Osteocyte (in vitro differentiated cells): ENCODE data around the gene ANGPT4. TPM values are rescaled to one million over a fixed set of nuclear protein-coding genes. Genes with fewer than 3 reads are reported as not detected.
"Not testable (repeated sequence)": the region's sequence is repeated elsewhere in the genome, so short reads cannot be mapped to it uniquely, and the experiment has no call there.

Experiments used
- DNase-seq: peaks from one replicate; pipeline ENCODE4 v3.0.0; 2021; ENCODE audit warnings: mixed read lengths; ENCODE audit not compliant: unreplicated experiment; ENCODE audit errors: extremely low spot score
- H3K27ac Mint-ChIP-seq: one replicate; pipeline ENCODE4 v1.8.0; 2021; ENCODE audit warnings: mild to moderate bottlenecking, mixed read lengths; ENCODE audit not compliant: unreplicated experiment
- H3K27me3 Mint-ChIP-seq: one replicate; pipeline ENCODE4 v1.8.0; 2021; ENCODE audit warnings: mixed read lengths; ENCODE audit not compliant: unreplicated experiment
- H3K36me3 Mint-ChIP-seq: one replicate; pipeline ENCODE4 v1.8.0; 2021; ENCODE audit warnings: mixed read lengths; ENCODE audit not compliant: unreplicated experiment
- H3K4me1 Mint-ChIP-seq: one replicate; pipeline ENCODE4 v1.8.0; 2021; ENCODE audit warnings: mixed read lengths; ENCODE audit not compliant: unreplicated experiment
- H3K4me3 Mint-ChIP-seq: one replicate; pipeline ENCODE4 v1.8.0; 2021; ENCODE audit warnings: mild to moderate bottlenecking, moderate library complexity, mixed read lengths; ENCODE audit not compliant: unreplicated experiment
- H3K9me3 Mint-ChIP-seq: one replicate; pipeline ENCODE4 v1.8.0; 2021; ENCODE audit warnings: mixed read lengths; ENCODE audit not compliant: unreplicated experiment
- CTCF ChIP-seq: fragments of 200-600 bp; sonication (generic); IDR thresholded peaks from 2 replicates; pipeline ENCODE4 v1.5.0; 2021; ENCODE audit warnings: antibody characterized with exemption, mild to moderate bottlenecking, moderate library complexity
- total RNA-seq: library from RNA; stranded (reverse); gene quantifications from 2 replicates; pipeline ENCODE4 v1.2.1, GENCODE V29; 2021

ANGPT4 gene
- total RNA-seq, 1 donor from 2014 or later, result not detected

DNA sequence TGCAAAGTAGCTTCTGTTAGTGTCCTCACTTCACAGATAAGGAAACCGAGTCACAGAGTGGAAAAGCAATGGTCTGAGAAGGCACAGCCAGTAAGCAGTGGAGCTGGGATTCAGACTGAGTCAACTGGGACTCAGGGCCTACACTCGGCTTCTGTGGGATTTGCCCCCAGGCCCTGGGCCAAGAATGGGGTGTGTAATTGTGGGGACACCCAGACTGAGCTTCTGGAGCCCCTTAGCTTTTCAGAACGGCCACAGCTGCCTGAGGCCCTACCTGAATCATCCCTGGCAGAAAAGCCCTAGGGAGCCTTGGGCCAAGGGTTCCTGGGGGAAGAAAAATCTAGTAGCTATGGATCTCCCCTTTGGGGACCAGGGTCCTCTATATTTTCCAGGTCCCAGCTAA is 6.5 kb downstream of the ANGPT4 start:
- no peaks in the 10 kb centered on the region for H3K9me3 Mint-ChIP-seq
- H3K36me3 Mint-ChIP-seq, result no peaks in the 10 kb centered on the region
- H3K27ac Mint-ChIP-seq, result no peak overlapping the region
- H3K4me3 Mint-ChIP-seq, result no peak overlapping the region
- TF ChIP-seq CTCF, result no peak
- DNase-seq, result no peak
- no peaks in the 10 kb centered on the region for H3K27me3 Mint-ChIP-seq
- peaks cover 14% of the 10 kb centered on the region for H3K4me1 Mint-ChIP-seq

DNA sequence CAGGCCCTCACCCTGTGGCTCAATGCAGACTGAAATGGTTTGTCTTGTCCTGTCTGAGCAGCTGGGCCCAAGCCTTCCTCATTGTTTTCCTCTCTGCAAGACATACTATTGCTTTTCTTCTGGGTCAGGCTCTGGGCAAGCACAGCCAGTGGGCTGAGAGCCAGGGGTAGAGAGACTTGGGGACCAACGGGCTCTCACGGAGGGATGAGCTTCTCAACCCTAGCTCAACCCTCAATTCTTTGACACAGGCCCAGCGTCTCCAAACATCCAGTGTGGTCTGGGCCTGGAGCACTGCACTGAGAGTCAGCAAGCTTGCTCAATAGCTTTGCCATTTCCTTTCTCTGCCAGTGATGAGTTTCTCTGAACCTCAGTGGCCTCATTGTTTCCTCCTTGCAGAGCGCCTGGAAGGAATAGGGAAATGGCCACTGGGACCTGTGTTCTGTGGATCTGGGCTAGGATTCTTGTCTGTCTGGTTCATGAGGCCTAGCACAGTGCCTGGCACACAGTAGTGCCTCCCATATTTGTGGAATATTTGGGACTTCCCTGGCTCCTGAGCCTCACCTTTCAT is 9.3 kb downstream of the ANGPT4 start:
- no peak overlapping the region for H3K27ac Mint-ChIP-seq
- no peaks in the 10 kb centered on the region for H3K36me3 Mint-ChIP-seq
- no peak overlapping the region for H3K4me3 Mint-ChIP-seq
- no peak for DNase-seq
- H3K27me3 Mint-ChIP-seq, result no peaks in the 10 kb centered on the region
- H3K4me1 Mint-ChIP-seq, result peaks cover 14% of the 10 kb centered on the region
- no peaks in the 10 kb centered on the region for H3K9me3 Mint-ChIP-seq
- TF ChIP-seq CTCF, result no peak

- Mint-ChIP-seq H3K9me3 (no peaks in the 10 kb centered on the region), H3K36me3 (no peaks in the 10 kb centered on the region), H3K4me1 (peaks cover 8% of the 10 kb centered on the region), H3K4me3 (no peak overlapping the region), H3K27ac (no peak overlapping the region), H3K27me3 (no peaks in the 10 kb centered on the region)
- DNase-seq, result no peak
- TF ChIP-seq CTCF, result no peak
Observed at GRCh38 chr20:906001-906520, 10.1 kb downstream of the ANGPT4 start.

- Mint-ChIP-seq H3K36me3 (no peaks in the 10 kb centered on the region), H3K4me1 (peaks cover 3% of the 10 kb centered on the region), H3K27ac (no peak overlapping the region), H3K9me3 (no peaks in the 10 kb centered on the region), H3K4me3 (no peak overlapping the region), H3K27me3 (no peaks in the 10 kb centered on the region)
- no peak for DNase-seq
- no peak for TF ChIP-seq CTCF
Observed at GRCh38 chr20:905396-905961, 10.7 kb downstream of the ANGPT4 start.

- DNase-seq, result no peak
- no peaks in the 10 kb centered on the region for H3K36me3 Mint-ChIP-seq
- H3K9me3 Mint-ChIP-seq, result no peaks in the 10 kb centered on the region
- TF ChIP-seq CTCF, result no peak
- no peak overlapping the region for H3K27ac Mint-ChIP-seq
- H3K27me3 Mint-ChIP-seq, result no peaks in the 10 kb centered on the region
- H3K4me1 Mint-ChIP-seq, result no peaks in the 10 kb centered on the region
- no peak overlapping the region for H3K4me3 Mint-ChIP-seq
Observed at GRCh38 chr20:904039-904545, 12.0 kb downstream of the ANGPT4 start.

- not testable (repeated sequence) for H3K4me1 Mint-ChIP-seq, H3K27ac Mint-ChIP-seq, H3K4me3 Mint-ChIP-seq, H3K36me3 Mint-ChIP-seq, DNase-seq, H3K27me3 Mint-ChIP-seq, H3K9me3 Mint-ChIP-seq
Observed at GRCh38 chr20:897436-897835, 18.7 kb downstream of the ANGPT4 start.
